Measurements from ENCODE around the gene GJD2. TPM values are rescaled to one million over a fixed set of nuclear protein-coding genes. Genes with fewer than 3 reads are reported as not detected.

Gene GJD2
- polyA plus RNA-seq, 1 of the 3 experiments (the other 2 are of a cell fraction): not detected

GRCh38 chr15:34796847-34797435 is 42.1 kb upstream of the GJD2 start:
- H3K4me2 ChIP-seq: no peak overlapping the region
- no peaks in the 10 kb centered on the region for H3K36me3 ChIP-seq (replicated peaks in 1 of 2; ENCODE audit: control insufficient read depth in 1 of 2, insufficient read depth in 2 of 2, low read length in 1 of 2)
- H3K9me2 ChIP-seq: no peaks in the 10 kb centered on the region
- WGBS (ENCODE audit: low lambda C conversion rate): 80% methylated on average over 5 of the region's 5 CpGs
- no peak overlapping the region for H2AFZ ChIP-seq (ENCODE audit: low read depth)
- no peaks in the 10 kb centered on the region for H3K79me2 ChIP-seq (ENCODE audit: insufficient read depth)
- H3K27ac ChIP-seq (ENCODE audit: low read depth in 2 of 2, low read length in 1 of 2): no peak overlapping the region
- H3K4me1 ChIP-seq (ENCODE audit: control insufficient read depth in 1 of 2, insufficient read depth in 2 of 2, low read depth in 1 of 2, low read length in 1 of 2): peaks cover 7 to 13% of the 10 kb centered on the region in 2 experiments
- H3F3A ChIP-seq (replicated peaks; ENCODE audit: insufficient read depth): no peaks in the 10 kb centered on the region
- ChIA-PET CTCF (interaction anchor here (1.1 kb wide), 1 partner anchor 12 kb away, joined by 3 read pairs; no protein-coding TSS in a partner anchor), POLR2A (no interaction called here)
- H3K9me3 ChIP-seq: no peaks in the 10 kb centered on the region
- no peaks in the 10 kb centered on the region for H4K20me1 ChIP-seq (ENCODE audit: insufficient read depth)
- no peaks in the 10 kb centered on the region for H3K27me3 ChIP-seq (ENCODE audit: insufficient read depth)
- DNase-seq: no peak
- TF ChIP-seq RFX5 (IDR thresholded peaks at IDR 0.05; ENCODE audit: low read length) (no peak), POLR2AphosphoS5 (IDR thresholded peaks at IDR 0.05; ENCODE audit: low read depth, low read length) (no peak), CHD2 (IDR thresholded peaks at IDR 0.05; ENCODE audit: low read length, partially characterized antibody) (no peak), EZH2phosphoT487 (IDR thresholded peaks at IDR 0.05; ENCODE audit: borderline replicate concordance, low read depth) (no peak), MAX (IDR thresholded peaks at IDR 0.05; ENCODE audit: low read depth) (no peak), REST (IDR thresholded peaks at IDR 0.05; ENCODE audit: low read depth, low read length) (no peak), RXRA (IDR thresholded peaks at IDR 0.05; ENCODE audit: borderline replicate concordance, low read depth) (no peak), RAD21 (IDR thresholded peaks at IDR 0.05; ENCODE audit: low read length) (no peak), SIN3A (IDR thresholded peaks at IDR 0.05; ENCODE audit: borderline replicate concordance, low read depth, low read length) (no peak), MEF2A (IDR thresholded peaks at IDR 0.05; ENCODE audit: borderline replicate concordance, low read depth) (no peak), TCF12 (IDR thresholded peaks at IDR 0.05) (no peak), TEAD4 (IDR thresholded peaks at IDR 0.05; ENCODE audit: borderline replicate concordance, insufficient read depth) (no peak), SMC3 (IDR thresholded peaks at IDR 0.05; ENCODE audit: low read depth, low read length) (no peak), USF1 (IDR thresholded peaks at IDR 0.05; ENCODE audit: borderline replicate concordance, low read depth) (no peak), RCOR1 (IDR thresholded peaks at IDR 0.05; ENCODE audit: low read length) (no peak), GABPA (IDR thresholded peaks at IDR 0.05; ENCODE audit: low read depth) (no peak), YY1 (IDR thresholded peaks at IDR 0.05; ENCODE audit: low read depth) (no peak), NRF1 (IDR thresholded peaks at IDR 0.05; ENCODE audit: low read depth, low read length) (no peak)
- H3K4me3 ChIP-seq (ENCODE audit: low read depth in 2 of 2, low read length in 1 of 2): no peak overlapping the region
- no peak overlapping the region for H3K9ac ChIP-seq
